Measurements from ENCODE around the gene PRKCA.

The PRKCA gene

GRCh38 chr17:66848496-66848895, 546.1 kb downstream of the PRKCA start:
- H3K4me3 ChIP-seq (ENCODE audit: low read depth, low read length) = no peak overlapping the region
- DNase-seq (ENCODE audit: low read depth) = no peak
- TF ChIP-seq CTCF (IDR thresholded peaks at IDR 0.05; ENCODE audit: control insufficient read depth, extremely low read depth, insufficient read depth) = no peak

DNA sequence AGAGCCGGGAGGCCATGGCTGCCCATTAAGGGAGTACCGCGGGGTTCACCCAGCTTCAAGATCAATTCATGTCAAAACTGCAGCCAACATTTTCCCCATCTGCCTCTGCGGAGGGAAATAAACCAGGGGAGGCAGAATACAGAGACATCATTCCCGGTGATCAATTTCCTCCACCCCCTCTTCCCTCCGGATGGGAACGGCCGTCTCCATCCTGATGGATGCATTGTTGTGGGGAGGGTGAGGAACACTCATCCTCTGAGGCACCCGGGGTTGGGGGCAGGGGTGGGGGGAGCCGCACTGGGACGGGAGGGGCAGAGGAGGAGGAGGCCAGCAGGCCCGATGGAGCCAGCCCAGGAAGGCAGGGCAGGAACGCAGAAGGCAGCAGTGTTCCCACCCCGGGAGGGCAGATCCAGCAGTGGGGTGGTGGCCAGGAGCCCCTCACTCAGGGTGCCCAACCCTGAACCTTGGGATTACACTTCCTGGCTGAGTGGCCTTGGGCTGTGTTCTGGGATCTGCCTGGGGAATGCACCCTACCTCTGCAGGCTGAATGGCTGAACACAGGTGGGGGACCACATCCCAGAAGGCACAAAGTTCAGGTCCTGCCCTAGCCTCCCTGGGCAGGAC, 546.7 kb downstream of the PRKCA start:
- DNase-seq (ENCODE audit: low read depth) = no peak
- no peak for TF ChIP-seq CTCF (IDR thresholded peaks at IDR 0.05; ENCODE audit: control insufficient read depth, extremely low read depth, insufficient read depth)
- no peak overlapping the region for H3K4me3 ChIP-seq (ENCODE audit: low read depth, low read length)

- H3K4me3 ChIP-seq (ENCODE audit: low read depth, low read length) = no peak overlapping the region
- no peak for DNase-seq (ENCODE audit: low read depth)
- TF ChIP-seq CTCF (IDR thresholded peaks at IDR 0.05; ENCODE audit: control insufficient read depth, extremely low read depth, insufficient read depth) = no peak
These were observed 547.6 kb downstream of the PRKCA start for GRCh38 chr17:66849851-66850580.

DNA sequence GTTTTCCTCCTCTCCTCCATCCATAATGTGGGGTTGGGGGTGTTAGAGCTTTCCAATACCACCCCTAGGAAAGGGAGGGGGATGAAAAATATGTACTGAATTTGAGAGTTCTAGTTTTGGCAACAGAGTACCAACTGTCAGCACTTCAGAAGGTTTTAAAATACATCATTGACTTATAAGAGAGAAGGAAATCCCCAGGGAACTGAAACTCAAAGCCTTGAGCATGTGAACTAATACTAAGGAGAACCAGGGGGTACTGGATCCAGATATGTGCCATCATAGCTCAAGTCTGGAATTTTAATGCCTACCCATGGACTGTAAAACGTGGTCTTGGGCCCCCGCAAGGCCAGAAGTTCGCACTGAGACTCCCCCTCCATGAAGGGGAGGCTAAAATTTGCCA, 548.3 kb downstream of the PRKCA start:
- no peak overlapping the region for H3K4me3 ChIP-seq (ENCODE audit: low read depth, low read length)
- no peak for TF ChIP-seq CTCF (IDR thresholded peaks at IDR 0.05; ENCODE audit: control insufficient read depth, extremely low read depth, insufficient read depth)

GRCh38 chr17:66855204-66855603, 552.8 kb downstream of the PRKCA start:
- peak; percentile 26 for TF ChIP-seq CTCF (IDR thresholded peaks at IDR 0.05; ENCODE audit: control insufficient read depth, extremely low read depth, insufficient read depth)
- DNase-seq (ENCODE audit: low read depth) = no peak
- no peak overlapping the region for H3K4me3 ChIP-seq (ENCODE audit: low read depth, low read length)

More for the DNA sequence above, 548.3 kb downstream of the PRKCA start:
- DNase-seq (ENCODE audit: low read depth) = no peak

GRCh38 chr17:66858226-66859083, 556.0 kb downstream of the PRKCA start:
- no peak for TF ChIP-seq CTCF (IDR thresholded peaks at IDR 0.05; ENCODE audit: control insufficient read depth, extremely low read depth, insufficient read depth)
- no peak overlapping the region for H3K4me3 ChIP-seq (ENCODE audit: low read depth, low read length)
- no peak for DNase-seq (ENCODE audit: low read depth)
